Measurements from ENCODE around the gene BRCC3. TPM values are rescaled to one million over a fixed set of nuclear protein-coding genes. Genes with fewer than 3 reads are reported as not detected.

The BRCC3 gene
- total RNA-seq, 1 donor from 2014 or later = 11.5 TPM

GRCh38 chrX:155031657-155032056 lies 39.7 kb upstream of the BRCC3 start:
- DNase-seq (ENCODE audit: extremely low spot score in 2 of 2) = no peak
- Histone ChIP-seq H3K27me3 (no peaks in the 10 kb centered on the region), H3K36me3 (no peaks in the 10 kb centered on the region), H3K27ac (no peak overlapping the region), H3K9me3 (peaks cover 3% of the 10 kb centered on the region), H3K4me1 (no peaks in the 10 kb centered on the region), H3K4me3 (no peak overlapping the region)
- TF ChIP-seq CTCF (IDR thresholded peaks at IDR 0.05) (no peak), POLR2A (IDR thresholded peaks at IDR 0.05) (no peak), POLR2AphosphoS5 (IDR thresholded peaks at IDR 0.05; ENCODE audit: insufficient read depth in 1 of 2, low read depth in 1 of 2) (no peak)
- intact Hi-C loops (cut with DNase I) = no loop called here

GRCh38 chrX:155035688-155036087 lies 35.6 kb upstream of the BRCC3 start:
- H3K4me1 ChIP-seq = no peaks in the 10 kb centered on the region
- no peak overlapping the region for H3K27ac ChIP-seq
- H3K9me3 ChIP-seq = peaks cover 3% of the 10 kb centered on the region
- H3K4me3 ChIP-seq = no peak overlapping the region
- no peaks in the 10 kb centered on the region for H3K36me3 ChIP-seq
- no peak for DNase-seq (ENCODE audit: extremely low spot score in 2 of 2)
- intact Hi-C loops (cut with DNase I) = no loop called here
- H3K27me3 ChIP-seq = no peaks in the 10 kb centered on the region
- no peak for TF ChIP-seq POLR2AphosphoS5 (IDR thresholded peaks at IDR 0.05; ENCODE audit: insufficient read depth in 1 of 2, low read depth in 1 of 2)
- TF ChIP-seq CTCF (IDR thresholded peaks at IDR 0.05) = no peak
- no peak for TF ChIP-seq POLR2A (IDR thresholded peaks at IDR 0.05)

GRCh38 chrX:155046129-155046810 lies 25.0 kb upstream of the BRCC3 start:
- Histone ChIP-seq H3K9me3 (no peaks in the 10 kb centered on the region), H3K27ac (no peak overlapping the region), H3K27me3 (no peaks in the 10 kb centered on the region), H3K36me3 (no peaks in the 10 kb centered on the region), H3K4me1 (no peaks in the 10 kb centered on the region), H3K4me3 (no peak overlapping the region)
- DNase-seq (ENCODE audit: extremely low spot score in 2 of 2) = no peak
- TF ChIP-seq POLR2A (IDR thresholded peaks at IDR 0.05) = no peak
- no peak for TF ChIP-seq POLR2AphosphoS5 (IDR thresholded peaks at IDR 0.05; ENCODE audit: insufficient read depth in 1 of 2, low read depth in 1 of 2)
- no peak for TF ChIP-seq CTCF (IDR thresholded peaks at IDR 0.05)
- intact Hi-C loops (cut with DNase I) = no loop called here

- TF ChIP-seq POLR2A (IDR thresholded peaks at IDR 0.05) (no peak), CTCF (IDR thresholded peaks at IDR 0.05) (no peak), POLR2AphosphoS5 (IDR thresholded peaks at IDR 0.05; ENCODE audit: insufficient read depth in 1 of 2, low read depth in 1 of 2) (no peak)
Measured at GRCh38 chrX:155046811-155047528, 24.3 kb upstream of the BRCC3 start.

More at GRCh38 chrX:155046811-155047528, 24.3 kb upstream of the BRCC3 start:
- Histone ChIP-seq H3K9me3 (no peaks in the 10 kb centered on the region), H3K36me3 (no peaks in the 10 kb centered on the region), H3K27me3 (no peaks in the 10 kb centered on the region), H3K4me1 (no peaks in the 10 kb centered on the region), H3K4me3 (no peak overlapping the region), H3K27ac (no peak overlapping the region)
- intact Hi-C loops (cut with DNase I) = no loop called here
- DNase-seq (ENCODE audit: extremely low spot score in 2 of 2) = no peak
